GM19023 (cell line): Measurements from ENCODE around the gene RHOF.

Experiments used
- ATAC-seq: cut with Tn5 transposase; IDR thresholded peaks from one replicate; pipeline ENCODE4 v1.9.1; 2021; ENCODE audit warnings: mild to moderate bottlenecking, moderate library complexity; ENCODE audit not compliant: unreplicated experiment

The RHOF gene, protein sequence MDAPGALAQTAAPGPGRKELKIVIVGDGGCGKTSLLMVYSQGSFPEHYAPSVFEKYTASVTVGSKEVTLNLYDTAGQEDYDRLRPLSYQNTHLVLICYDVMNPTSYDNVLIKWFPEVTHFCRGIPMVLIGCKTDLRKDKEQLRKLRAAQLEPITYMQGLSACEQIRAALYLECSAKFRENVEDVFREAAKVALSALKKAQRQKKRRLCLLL

DNA sequence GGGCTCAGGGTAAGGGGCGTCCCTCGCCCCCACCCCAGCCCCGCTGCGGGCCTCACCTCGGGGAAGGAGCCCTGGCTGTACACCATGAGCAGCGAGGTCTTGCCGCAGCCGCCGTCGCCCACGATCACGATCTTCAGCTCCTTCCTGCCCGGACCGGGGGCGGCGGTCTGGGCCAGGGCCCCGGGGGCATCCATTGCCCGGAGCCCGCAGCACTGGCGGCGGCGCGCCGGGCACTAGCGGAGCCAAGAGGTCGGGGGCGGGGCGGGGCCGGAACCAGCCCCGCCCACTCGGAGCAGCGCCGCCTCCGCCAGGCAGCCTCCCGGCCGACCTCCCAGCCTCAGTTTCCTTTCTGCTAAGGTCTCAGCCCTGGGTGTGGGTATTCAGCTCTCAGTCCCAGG is at the start of gene RHOF:
RHOF (minus strand) TSS at position 249 of the 398 bp plus-strand sequence; CDS start at position 194, 55 bp downstream.
- peak; percentile 19 for ATAC-seq

DNA sequence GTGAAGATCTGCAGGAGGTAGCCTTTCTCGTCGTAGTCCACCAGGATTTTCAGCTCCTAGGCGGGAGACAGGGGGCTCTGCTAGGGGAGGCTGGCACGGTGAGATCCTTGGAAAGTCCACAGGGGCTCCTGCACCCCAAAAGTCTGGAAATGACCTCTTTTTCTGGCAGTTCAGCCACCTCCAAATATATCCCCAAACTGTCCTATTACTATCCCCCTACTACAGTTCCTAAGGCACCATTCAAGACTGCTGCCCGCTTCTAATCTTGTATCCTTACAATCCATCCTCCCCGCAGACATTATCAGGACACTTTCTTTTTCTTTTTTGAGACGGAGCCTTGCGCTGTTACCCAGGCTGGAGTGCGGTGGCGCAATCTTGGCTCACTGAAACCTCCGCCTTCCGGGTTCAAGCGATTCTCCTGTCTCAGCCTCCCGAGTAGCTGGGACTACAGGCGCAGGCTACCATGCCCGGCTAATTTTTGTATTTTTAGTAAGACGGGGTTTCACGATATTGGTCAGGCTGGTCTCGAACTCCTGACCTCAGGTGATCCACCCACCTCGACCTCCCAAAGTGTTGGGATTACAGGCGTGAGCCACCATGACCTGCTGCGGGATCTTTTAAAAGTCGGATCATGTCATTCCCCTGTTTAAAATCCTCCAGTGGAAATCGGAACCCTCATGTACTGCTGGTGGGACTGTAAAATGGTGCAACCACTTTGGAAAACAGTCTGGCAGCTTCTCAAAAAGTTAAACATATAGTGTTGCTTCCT is 46.7 kb upstream of the RHOF start:
- no peak for ATAC-seq

DNA sequence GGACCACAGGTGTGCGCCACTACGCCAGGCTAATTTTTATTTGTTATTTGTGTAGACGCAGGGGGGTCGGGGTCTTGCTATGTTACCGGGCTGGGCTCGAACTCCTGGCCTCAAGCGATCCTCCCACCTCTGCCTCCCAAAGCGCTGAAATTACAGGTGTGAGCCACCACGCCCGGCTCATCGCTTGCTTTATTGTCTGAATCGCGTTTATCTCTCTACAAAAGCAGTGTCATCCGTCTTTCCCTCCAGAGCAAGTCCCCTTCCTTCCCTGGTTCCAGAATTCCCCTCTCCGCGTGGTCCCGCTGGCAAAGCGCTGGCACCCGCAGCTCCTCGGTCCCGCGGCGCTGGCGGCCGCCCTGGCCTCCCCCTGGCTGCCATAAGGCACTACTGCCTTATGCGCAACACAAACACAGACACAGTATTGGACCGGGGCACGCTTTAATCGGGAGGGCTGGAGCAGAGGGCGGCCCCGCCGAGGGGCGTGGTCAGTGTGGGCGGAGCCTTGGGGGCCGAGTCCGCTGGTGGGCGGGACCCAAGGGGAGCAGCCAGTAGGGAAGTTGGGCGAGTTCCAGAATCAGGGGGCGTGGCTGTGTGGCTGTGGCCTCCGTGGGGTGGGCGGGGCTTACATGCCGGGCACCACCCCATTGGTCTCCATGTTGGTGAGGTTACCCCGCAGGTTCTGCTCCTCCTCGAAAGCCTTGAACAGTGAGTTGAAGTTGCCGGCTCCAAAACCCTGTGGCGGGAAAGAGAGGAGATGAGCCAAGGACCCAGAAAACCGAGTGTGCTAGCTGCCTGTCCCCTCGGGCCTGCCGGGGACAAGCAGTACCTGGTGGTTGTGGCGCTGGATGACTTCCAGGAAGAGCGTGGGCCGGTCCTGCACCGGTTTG is 45.9 kb upstream of the RHOF start:
- ATAC-seq = peak; percentile 88

DNA sequence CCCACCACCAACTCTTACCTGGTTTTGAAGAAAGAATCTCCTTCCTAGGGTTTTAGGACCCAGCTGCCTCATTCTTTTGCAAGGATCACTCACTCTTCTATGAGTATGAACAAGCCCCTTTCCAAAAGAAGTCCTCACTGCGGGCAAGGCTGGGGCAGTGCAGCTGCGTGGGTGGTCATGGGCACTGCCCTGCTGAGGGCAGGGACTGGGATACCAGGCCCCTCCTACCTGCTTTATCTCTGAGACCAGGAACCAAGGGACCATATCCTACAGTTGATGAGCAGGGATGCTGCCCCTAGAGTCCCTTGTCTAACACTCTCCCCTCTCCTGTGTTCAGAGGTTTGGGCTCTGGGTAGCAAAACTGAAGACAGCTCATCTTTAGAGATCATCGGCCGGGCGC is 44.6 kb upstream of the RHOF start:
- no peak for ATAC-seq

DNA sequence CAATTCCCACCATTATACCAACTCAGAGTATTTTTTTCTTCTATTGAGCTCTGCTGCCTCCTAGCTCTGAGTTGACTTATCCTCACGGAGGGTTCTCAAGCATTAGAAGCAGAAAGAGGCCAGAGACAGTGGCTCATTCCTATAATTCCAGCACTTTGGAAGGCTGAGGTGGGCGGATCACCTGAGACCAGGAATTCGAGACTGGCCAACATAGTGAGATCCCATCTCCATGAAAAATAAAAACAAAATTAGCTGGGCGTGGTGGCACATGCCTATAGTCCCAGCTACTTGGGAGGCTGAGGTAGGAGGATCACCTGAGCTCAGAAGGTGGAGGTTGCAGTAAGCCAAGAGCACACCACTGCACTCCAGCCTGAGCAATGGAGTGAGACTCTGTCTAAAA is 44.2 kb upstream of the RHOF start:
- ATAC-seq = no peak

DNA sequence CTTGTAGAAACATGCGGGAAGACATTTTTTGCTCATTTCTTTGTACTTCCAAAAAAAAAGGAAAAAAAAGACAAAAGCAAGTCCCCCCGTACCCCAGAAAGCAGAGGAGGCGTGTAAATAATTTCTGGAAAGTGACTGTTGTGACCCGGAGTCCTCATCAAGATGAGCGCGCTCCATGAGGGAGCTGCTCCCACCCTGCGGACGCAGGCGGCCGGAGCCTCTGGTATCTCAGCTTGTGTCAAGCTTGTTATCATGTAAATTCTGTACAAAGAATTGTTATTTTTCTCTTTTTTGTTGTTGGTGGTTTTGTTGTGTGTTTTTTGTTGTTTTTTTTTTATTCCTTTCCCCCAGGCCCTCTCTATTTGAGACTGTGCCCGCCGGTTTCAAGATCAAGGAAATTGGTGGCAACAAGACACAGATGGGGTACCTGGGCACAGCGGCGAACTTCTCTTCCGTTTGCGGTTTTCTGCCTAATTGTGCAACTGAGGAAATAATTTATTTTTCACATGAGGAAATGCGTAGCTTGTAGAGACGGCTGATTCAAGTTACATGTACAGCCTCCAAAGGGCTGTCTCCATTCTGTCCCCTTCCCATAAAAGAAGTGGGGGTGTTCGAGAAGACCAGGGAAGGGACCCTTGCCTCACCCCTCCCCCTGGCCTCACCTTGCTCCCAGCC is 38.2 kb upstream of the RHOF start:
- no peak for ATAC-seq

DNA sequence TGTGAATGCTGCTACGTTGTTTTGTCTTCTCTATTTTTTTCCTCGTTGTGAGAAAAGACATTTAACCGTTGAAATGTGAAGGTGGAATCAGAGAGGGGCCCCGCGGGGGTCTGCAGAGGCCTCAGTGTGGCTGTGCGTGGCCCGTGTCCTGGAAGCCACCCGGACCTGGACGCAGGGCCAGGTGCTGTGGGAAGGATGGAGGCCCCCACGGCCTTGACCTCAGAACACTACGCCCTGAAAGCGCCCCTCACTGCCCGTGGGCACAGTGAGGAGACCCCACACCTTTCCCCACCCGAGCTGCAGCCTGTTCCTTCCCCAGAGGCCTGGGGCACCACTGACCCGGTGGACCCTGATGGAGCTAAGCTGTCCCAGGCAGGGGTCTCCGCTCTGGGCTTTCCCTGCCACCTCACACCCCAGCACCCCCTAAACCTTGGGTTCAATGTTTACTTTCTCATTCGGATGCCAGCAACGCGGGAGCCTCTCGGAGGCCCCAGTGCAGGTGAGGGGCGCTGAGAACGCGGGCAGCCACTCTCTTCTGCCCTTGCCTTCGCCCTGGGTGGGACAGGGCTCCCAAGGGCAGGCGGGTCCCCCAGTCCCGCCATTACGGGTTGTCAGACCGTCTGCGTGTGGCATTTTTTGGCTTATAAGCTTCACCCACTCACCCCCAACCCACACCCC is 37.2 kb upstream of the RHOF start:
- no peak for ATAC-seq

DNA sequence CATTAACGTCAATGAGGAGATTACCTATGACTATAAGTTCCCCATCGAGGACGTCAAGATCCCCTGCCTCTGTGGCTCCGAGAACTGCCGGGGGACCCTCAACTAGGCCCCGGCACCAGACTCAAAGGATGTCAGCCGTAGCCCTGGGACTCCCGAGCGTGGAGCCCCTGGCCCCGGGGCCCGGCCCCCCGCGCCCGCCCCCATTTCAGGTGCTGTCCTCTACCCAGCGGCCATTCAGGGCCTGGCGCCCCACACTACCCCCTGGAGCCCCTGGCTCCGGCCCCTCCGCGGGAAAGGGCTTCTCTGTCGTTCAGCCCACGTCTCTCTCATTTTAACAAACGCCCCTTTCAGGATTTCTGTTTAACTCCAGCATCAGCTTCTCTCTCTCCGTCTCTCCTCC is 36.6 kb upstream of the RHOF start:
- no peak for ATAC-seq

DNA sequence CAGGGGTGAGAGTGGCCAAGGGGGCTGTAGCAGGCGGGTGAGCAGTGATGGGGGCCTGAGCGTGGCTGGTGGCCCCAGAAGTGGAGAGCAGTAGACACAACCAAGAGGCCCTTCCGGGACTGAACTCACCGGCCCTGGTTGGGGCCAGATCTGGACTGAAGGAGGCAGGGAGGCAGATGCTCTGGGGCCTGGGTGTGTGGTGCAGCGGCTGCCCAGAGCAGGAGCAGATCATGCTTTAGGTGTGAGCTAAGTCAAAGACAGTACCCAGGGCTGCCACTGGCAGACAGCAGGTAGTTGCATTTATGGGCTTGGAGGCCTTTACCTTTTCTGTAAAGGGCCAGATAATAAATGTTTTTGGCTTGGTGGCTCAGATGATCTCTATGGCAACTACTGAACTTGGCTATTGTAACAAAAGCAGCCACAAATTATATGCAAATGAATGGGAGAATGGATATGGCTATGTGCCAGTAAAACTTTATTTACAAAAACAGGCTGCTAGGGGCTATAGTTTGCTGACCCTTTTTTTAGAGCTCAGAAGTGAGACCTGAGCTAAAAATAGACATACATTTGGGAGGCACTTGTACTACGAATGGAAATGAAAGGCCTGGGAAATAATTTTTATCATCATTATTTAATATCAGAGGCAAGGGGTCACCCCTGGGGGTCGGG is 35.9 kb upstream of the RHOF start:
- no peak for ATAC-seq

DNA sequence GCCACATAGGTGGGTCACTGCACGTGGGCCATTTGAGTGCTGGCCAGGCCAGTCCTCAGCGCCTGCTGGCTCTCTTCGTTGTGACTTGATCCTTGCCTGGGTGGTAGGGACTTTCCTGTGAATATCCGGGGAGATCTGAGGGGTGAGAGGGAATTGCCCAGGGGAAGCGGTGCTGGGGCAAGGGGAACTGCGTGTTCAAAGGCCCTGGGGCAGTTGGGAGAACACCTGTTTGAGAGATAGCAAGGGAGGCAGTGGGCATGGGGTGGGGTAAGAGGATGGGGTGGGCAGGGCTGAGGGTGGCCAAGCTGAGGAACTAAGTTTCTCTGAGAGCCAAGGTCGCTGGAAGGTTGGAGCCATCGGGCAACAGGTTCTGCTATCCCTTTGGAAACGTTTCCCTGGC is 35.3 kb upstream of the RHOF start:
- ATAC-seq = no peak

DNA sequence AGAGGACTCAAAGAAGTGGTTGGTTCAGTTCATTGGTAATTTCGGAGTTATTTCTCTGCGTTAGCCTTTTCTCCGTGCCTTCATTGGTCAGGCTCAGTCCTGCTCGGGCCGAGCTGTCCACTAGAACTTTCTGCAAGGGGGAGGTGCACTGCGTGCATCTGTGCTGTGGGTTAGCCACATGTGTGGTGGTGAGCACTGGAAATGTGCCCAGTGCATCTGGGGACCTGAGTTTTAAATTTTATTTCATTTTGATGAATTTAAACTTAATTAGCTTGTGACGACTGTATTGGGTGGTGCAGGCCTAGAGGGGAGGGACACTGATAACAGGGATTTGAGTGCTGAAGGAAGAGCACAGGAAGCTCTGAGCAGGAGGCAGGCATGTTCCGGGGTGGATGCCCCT is 34.8 kb upstream of the RHOF start:
- no peak for ATAC-seq

DNA sequence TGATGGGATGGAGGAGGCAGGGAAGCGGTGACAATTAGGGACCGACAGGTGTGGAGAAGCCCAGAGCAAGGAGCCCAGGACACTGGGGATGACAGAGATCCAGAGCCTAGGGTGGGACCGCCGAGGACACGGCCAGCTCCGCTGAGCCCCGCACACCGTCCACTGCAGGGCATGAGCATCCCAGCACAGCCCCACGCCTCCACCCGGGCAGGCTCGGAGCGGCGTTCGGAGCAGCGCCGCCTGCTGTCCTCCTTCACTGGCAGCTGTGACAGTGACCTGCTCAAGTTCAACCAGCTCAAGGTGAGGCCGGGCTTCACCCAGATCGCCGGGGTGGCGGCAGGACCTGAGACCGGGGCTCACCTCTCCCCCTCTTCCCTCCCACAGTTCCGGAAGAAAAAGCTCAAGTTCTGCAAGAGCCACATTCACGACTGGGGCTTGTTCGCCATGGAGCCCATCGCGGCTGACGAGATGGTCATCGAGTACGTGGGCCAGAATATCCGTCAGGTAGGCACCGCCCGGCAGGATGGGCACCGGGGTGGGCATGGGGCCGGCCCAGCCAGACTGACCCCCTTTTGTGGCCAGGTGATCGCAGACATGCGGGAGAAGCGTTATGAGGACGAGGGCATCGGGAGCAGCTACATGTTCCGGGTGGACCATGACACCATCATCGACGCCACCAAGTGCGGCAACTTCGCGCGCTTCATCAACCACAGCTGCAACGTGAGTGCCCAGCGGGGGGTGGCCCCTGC is 34.0 kb upstream of the RHOF start:
- ATAC-seq = no peak

DNA sequence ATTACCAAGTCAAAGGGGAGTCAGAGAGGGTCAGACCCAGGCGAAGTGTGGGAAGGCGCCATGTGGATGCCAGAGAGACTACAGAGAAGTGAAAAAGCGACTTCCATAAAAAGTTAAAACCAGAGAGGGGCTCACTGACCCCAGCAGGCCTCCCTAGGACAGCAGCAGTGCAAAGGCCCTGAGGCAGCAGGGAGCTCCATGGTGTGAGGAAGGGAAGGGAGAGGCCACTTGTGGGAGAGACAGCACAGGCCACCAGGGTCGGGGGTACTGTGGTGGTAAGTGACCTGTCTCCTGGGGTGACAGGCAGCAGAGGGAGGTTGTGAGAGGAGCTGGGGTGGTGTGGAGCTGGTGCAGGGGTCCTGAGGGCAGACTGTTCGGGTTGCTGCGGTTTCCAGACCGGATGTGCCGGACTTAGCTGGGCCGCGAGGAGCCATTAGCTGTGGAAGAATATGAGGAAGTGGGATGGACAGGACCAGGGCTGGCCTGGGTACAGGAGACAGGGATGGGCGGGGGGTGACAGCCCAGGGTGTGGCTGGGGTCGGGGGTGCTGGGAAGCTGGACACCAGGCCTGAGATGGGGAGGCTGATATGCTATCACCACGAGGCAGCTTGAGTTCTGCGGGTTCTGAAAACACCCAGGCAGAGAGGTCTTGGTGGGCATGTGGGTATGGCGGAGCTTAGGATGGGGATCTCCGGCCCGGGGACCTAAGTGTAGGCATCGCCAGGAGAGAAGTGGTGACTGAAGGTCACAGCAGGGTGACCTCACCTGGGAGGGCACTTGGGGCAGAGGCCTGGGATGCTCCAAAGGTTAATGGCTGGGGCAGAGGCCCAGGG is 33.0 kb upstream of the RHOF start:
- no peak for ATAC-seq

DNA sequence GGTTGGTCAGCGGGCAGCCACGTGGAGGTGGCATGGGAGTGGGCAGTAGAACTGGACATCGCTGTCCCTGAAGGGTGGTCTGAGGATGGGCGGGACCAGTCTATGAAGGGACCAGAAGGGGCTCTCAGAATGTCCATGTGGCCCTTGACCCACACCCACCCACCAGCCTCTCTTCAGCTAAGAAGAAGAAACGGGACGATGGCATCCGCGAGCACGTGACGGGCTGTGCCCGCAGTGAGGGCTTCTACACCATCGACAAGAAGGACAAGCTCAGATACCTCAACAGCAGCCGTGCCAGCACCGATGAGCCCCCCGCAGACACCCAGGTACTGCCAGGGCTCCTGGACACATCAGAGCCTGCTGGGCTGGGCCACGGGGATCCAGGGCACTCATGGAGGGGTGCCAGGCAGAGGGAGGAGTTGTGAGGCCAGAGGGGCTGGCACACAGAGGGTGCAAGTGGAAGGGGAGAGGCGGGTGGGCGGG is 31.6 kb upstream of the RHOF start:
- ATAC-seq = no peak

DNA sequence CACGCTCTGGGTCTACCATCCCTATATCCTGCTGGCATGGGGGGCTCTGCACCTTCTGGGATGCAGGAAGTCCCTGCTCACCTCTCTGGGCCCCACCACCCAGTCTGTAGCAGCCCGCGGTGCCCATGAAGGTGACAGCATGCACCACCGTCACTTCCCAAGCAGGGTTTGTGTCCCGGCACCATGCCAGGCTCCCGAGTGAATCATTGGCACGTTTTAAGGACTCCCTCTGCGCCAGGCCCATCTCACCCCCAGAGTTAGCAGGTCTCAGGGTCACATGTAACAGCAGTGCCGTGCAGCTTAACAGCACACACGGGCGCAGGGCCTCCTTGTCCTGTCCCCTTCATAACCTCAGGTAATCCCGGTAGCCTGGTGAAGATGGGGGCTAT is 30.2 kb upstream of the RHOF start:
- no peak for ATAC-seq

DNA sequence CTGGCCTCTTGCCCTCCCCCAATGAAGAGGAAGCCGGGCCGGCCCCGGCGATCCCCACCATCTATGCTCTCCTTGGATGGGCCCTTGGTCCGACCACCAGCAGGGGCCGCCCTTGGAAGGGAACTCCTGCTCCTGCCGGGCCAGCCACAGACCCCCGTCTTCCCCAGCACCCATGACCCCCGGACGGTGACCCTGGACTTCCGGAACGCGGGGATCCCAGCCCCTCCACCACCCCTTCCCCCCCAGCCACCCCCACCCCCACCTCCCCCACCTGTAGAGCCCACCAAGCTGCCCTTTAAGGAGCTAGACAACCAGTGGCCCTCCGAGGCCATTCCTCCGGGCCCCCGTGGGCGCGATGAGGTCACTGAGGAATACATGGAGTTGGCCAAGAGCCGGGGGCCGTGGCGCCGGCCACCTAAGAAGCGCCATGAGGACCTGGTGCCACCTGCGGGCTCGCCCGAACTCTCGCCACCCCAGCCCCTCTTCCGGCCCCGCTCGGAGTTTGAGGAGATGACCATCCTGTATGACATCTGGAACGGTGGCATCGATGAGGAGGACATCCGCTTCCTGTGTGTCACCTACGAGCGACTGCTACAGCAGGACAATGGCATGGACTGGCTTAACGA is 29.7 kb upstream of the RHOF start:
- ATAC-seq = no peak

DNA sequence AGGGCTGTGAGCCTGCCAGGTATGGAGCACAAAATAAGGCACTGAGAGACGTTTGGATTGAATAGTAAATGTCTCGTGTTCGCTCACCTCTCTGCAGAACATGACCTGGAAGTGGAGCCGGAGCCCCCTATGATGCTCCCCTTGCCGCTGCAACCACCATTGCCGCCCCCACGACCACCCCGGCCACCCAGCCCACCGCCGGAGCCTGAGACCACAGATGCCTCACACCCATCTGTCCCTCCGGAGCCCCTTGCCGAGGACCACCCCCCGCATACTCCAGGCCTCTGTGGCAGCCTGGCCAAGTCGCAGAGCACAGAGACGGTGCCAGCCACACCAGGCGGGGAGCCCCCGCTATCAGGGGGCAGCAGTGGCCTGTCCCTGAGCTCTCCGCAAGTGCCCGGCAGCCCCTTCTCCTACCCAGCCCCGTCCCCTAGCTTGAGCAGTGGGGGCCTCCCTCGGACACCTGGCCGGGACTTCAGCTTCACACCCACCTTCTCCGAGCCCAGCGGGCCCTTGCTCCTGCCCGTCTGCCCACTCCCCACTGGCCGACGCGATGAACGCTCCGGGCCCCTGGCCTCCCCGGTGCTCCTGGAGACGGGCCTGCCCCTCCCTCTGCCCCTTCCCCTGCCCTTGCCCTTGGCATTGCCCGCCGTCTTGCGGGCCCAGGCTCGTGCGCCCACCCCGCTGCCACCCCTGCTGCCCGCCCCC is 29.1 kb upstream of the RHOF start:
- no peak for ATAC-seq
